ENCODE results near the gene HHAT. TPM values are rescaled to one million over a fixed set of nuclear protein-coding genes. Genes with fewer than 3 reads are reported as not detected.
"Not testable (repeated sequence)": the region's sequence is repeated elsewhere in the genome, so short reads cannot be mapped to it uniquely, and the experiment has no call there.

Gene HHAT
- total RNA-seq, 1 donor from 2014 or later, result 4.3 TPM

- no peaks in the 10 kb centered on the region for H3K27me3 ChIP-seq
- DNase-seq (no peak), ATAC-seq (no peak)
- no peak overlapping the region for H3K27ac ChIP-seq
- H3K4me1 ChIP-seq, result no peaks in the 10 kb centered on the region
- no peak overlapping the region for H3K4me3 ChIP-seq
- H3K36me3 ChIP-seq, result no peaks in the 10 kb centered on the region
- no peak for TF ChIP-seq CTCF (IDR thresholded peaks at IDR 0.05)
- H3K9me3 ChIP-seq, result no peaks in the 10 kb centered on the region
- intact Hi-C loops (cut with DNase I), result no loop called here
Observed at GRCh38 chr1:210405316-210405715, 76.6 kb downstream of the HHAT start.

GRCh38 chr1:210406341-210406740 is 77.6 kb downstream of the HHAT start:
- H3K36me3 ChIP-seq; H3K27ac ChIP-seq; H3K4me3 ChIP-seq; intact Hi-C loops (cut with DNase I); DNase-seq; ATAC-seq; H3K4me1 ChIP-seq; H3K9me3 ChIP-seq; H3K27me3 ChIP-seq: not testable (repeated sequence)

- peak; percentile 97 for TF ChIP-seq CTCF (IDR thresholded peaks at IDR 0.05)
- Histone ChIP-seq H3K9me3 (no peaks in the 10 kb centered on the region), H3K4me1 (no peaks in the 10 kb centered on the region), H3K4me3 (no peak overlapping the region), H3K27me3 (no peaks in the 10 kb centered on the region), H3K36me3 (no peaks in the 10 kb centered on the region), H3K27ac (no peak overlapping the region)
- intact Hi-C loops (cut with DNase I), result no loop called here
- ATAC-seq (peak; percentile 89), DNase-seq (peak; percentile 82)
Observed at GRCh38 chr1:210407207-210407886, 78.6 kb downstream of the HHAT start.

- intact Hi-C loops (cut with DNase I), result no loop called here
- TF ChIP-seq CTCF (IDR thresholded peaks at IDR 0.05), result no peak
- Histone ChIP-seq H3K27me3 (no peaks in the 10 kb centered on the region), H3K27ac (no peak overlapping the region), H3K36me3 (no peaks in the 10 kb centered on the region), H3K4me1 (no peaks in the 10 kb centered on the region), H3K9me3 (no peaks in the 10 kb centered on the region), H3K4me3 (no peak overlapping the region)
- ATAC-seq (no peak), DNase-seq (no peak)
Observed at GRCh38 chr1:210407887-210408252, 79.2 kb downstream of the HHAT start.

- TF ChIP-seq CTCF (IDR thresholded peaks at IDR 0.05), result no peak
- H3K4me3 ChIP-seq, result no peak overlapping the region
- intact Hi-C loops (cut with DNase I), result no loop called here
Observed at GRCh38 chr1:210412240-210412639, 83.5 kb downstream of the HHAT start.

GRCh38 chr1:210413951-210414350 is 85.2 kb downstream of the HHAT start:
- ATAC-seq (no peak), DNase-seq (no peak)
- no peaks in the 10 kb centered on the region for H3K4me1 ChIP-seq
- intact Hi-C loops (cut with DNase I), result no loop called here
- H3K4me3 ChIP-seq, result no peak overlapping the region
- no peaks in the 10 kb centered on the region for H3K36me3 ChIP-seq
- H3K27me3 ChIP-seq, result no peaks in the 10 kb centered on the region
- H3K27ac ChIP-seq, result no peak overlapping the region
- no peaks in the 10 kb centered on the region for H3K9me3 ChIP-seq
- TF ChIP-seq CTCF (IDR thresholded peaks at IDR 0.05), result no peak

More at GRCh38 chr1:210412240-210412639, 83.5 kb downstream of the HHAT start:
- H3K9me3 ChIP-seq, result no peaks in the 10 kb centered on the region
- H3K27ac ChIP-seq, result no peak overlapping the region
- no peak for DNase-seq
- no peaks in the 10 kb centered on the region for H3K36me3 ChIP-seq
- ATAC-seq, result no peak
- H3K4me1 ChIP-seq, result no peaks in the 10 kb centered on the region
- no peaks in the 10 kb centered on the region for H3K27me3 ChIP-seq

Measured in upper lobe of right lung (tissue), 1 donor.